Measurements from ENCODE around the gene CNTNAP2. TPM values are rescaled to one million over a fixed set of nuclear protein-coding genes. Genes with fewer than 3 reads are reported as not detected.

Gene CNTNAP2
- total RNA-seq, 4 donors from 2014 or later: 0.42 to 0.71 TPM; not detected in 2

DNA sequence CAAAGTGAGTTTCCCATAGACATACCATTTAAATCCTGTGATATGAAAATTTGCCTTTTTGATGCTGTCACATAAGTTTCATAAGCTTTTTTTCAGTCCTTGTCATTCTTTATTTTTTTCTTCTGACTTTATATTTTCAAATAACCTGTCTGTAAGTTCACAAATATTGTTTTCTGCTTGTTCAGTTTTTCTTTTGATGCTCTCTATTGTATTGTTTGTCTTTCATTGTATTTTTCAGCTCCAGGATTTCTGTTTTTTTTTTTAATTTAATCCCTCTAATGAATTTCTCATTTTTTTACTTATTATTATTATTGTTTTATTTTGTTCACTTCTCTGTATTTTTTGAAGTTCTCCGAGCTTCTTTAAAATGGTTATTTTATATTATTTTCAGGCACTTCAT, 623.4 kb downstream of the CNTNAP2 start:
- DNase-seq (ENCODE audit: low spot score in 2 of 2): no peak
- no peak overlapping the region for H3K4me3 ChIP-seq (ENCODE audit: low read depth, poor library complexity, severe bottlenecking)
- no peak for TF ChIP-seq POLR2A (IDR thresholded peaks at IDR 0.05)
- TF ChIP-seq, protein P1, sequence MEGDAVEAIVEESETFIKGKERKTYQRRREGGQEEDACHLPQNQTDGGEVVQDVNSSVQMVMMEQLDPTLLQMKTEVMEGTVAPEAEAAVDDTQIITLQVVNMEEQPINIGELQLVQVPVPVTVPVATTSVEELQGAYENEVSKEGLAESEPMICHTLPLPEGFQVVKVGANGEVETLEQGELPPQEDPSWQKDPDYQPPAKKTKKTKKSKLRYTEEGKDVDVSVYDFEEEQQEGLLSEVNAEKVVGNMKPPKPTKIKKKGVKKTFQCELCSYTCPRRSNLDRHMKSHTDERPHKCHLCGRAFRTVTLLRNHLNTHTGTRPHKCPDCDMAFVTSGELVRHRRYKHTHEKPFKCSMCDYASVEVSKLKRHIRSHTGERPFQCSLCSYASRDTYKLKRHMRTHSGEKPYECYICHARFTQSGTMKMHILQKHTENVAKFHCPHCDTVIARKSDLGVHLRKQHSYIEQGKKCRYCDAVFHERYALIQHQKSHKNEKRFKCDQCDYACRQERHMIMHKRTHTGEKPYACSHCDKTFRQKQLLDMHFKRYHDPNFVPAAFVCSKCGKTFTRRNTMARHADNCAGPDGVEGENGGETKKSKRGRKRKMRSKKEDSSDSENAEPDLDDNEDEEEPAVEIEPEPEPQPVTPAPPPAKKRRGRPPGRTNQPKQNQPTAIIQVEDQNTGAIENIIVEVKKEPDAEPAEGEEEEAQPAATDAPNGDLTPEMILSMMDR (IDR thresholded peaks at IDR 0.05): no peak
- 97 to 100% methylated on average over 1 of the region's 1 CpG for WGBS, 2 donors
- intact Hi-C loops (cut with DNase I; ENCODE audit: low total_unique reads): no loop called here

DNA sequence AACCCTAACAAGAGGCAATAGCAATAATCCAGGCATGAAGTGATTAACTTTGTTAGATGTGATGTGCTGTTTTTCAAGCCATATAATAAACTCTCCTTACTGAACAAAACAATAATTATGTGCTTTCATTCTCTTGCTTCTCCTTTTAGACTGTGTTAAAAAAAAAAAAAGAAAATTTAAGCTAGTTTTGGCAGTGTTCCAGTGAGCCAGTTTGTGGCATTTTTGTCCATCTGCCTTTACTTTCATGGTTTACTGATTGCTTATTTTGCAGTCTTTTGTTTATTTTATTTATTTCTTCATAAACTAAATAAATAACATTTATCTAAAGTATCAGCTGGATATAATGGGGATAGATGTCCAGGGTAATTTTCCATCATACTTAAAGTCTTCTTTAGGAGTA, 625.3 kb downstream of the CNTNAP2 start:
- H3K4me3 ChIP-seq (ENCODE audit: low read depth, poor library complexity, severe bottlenecking): no peak overlapping the region
- intact Hi-C loops (cut with DNase I; ENCODE audit: low total_unique reads): no loop called here
- DNase-seq (ENCODE audit: low spot score in 2 of 2): no peak
- TF ChIP-seq, protein P1 (IDR thresholded peaks at IDR 0.05): no peak
- TF ChIP-seq POLR2A (IDR thresholded peaks at IDR 0.05): no peak

DNA sequence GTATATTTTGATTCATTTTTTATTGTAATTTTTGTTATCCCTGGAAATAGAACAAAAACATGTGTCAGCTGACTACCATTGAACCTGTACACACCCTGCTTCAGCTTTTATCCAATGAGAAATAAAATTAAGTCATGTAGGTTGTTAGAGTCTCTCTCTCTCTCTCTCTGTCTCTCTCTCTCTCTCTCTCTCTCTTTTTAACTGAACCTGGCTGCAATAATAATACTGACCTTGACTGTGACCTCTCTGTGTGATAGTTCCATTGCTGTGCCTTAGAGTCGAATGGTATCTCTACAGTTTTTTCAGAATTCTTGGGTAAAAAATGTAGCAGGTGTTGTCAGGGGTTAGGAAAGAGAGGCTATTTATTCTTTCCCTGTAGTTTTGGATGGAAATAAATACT, 637.8 kb downstream of the CNTNAP2 start:
- TF ChIP-seq POLR2A (IDR thresholded peaks at IDR 0.05): no peak
- TF ChIP-seq, protein P1 (IDR thresholded peaks at IDR 0.05): no peak
- WGBS, 2 donors: 54 to 74% methylated on average over 1 of the region's 1 CpG
- intact Hi-C loops (cut with DNase I; ENCODE audit: low total_unique reads): no loop called here
- no peak overlapping the region for H3K4me3 ChIP-seq (ENCODE audit: low read depth, poor library complexity, severe bottlenecking)
- DNase-seq (ENCODE audit: low spot score in 2 of 2): no peak

DNA sequence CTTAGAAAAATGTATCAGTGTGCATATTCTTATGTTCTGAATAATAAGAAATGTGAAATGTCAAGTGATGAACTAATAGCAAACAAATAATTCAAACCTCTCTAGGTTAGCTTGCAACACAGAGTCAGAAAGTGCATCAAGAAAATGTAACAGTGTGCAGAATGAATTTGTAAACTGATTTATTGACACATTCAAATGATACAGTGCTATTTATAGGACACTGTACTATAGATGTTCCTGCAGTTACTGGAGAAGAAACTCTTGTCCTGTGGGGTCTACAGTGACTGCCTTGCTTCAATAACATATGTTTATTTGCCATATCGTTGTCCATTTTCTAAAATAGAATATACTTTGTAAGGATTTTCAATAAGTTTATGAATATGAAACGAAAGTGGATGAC, 639.0 kb downstream of the CNTNAP2 start:
- intact Hi-C loops (cut with DNase I; ENCODE audit: low total_unique reads): no loop called here
- WGBS, 2 donors: 76 to 82% methylated on average over 2 of the region's 2 CpGs
- no peak overlapping the region for H3K4me3 ChIP-seq (ENCODE audit: low read depth, poor library complexity, severe bottlenecking)
- TF ChIP-seq, protein P1 (IDR thresholded peaks at IDR 0.05): no peak
- no peak for TF ChIP-seq POLR2A (IDR thresholded peaks at IDR 0.05)
- no peak for DNase-seq (ENCODE audit: low spot score in 2 of 2)

DNA sequence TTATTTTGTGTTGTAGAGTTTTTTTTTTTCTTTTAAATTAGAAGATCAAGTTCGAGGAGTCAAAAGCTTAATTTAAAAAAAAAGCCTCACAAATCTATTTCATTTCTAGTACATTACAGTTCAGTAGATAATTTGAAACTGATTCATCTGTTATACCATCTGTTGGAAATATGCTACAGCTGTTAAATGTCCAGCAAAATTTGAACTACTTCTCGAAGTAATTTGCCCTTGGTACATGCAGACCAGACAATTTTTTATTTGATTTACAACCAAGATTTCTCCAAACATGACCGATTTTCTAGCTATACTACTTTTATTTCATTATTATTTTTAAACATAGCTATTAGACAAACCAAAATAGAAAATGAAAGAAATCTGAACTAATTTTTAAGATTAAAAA, 647.9 kb downstream of the CNTNAP2 start:
- TF ChIP-seq POLR2A (IDR thresholded peaks at IDR 0.05): no peak
- TF ChIP-seq, protein P1 (IDR thresholded peaks at IDR 0.05): no peak
- intact Hi-C loops (cut with DNase I; ENCODE audit: low total_unique reads): no loop called here

DNA sequence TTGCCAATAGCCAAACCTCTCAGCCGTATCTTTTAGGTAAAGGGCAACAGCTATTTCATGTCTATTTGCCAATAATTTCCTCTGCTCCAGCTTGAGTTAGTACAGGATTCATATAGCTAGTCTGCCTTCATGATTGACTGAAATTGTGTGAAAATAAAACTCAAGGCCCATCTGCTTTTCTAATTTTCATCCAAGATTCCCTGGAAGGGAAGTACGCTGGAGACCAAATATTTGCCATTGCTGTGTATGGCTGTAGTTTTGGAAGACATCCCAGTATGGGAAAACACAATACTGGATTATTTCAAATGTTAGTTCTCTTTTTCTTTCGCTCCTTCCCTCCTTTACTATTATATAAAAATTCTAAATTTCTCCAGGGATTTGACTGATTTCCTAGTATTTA, 652.4 kb downstream of the CNTNAP2 start:
- 72 to 81% methylated on average over 3 of the region's 3 CpGs for WGBS, 2 donors
- no peak for DNase-seq (ENCODE audit: low spot score in 2 of 2)
- intact Hi-C loops (cut with DNase I; ENCODE audit: low total_unique reads): loop anchor here (5.0 kb wide), 1 partner anchor 1807 kb away; no protein-coding TSS in a partner anchor
- H3K4me3 ChIP-seq (ENCODE audit: low read depth, poor library complexity, severe bottlenecking): no peak overlapping the region
- TF ChIP-seq, protein P1 (IDR thresholded peaks at IDR 0.05): no peak

More for the DNA sequence above, 647.9 kb downstream of the CNTNAP2 start:
- 37 to 57% methylated on average over 3 of the region's 3 CpGs for WGBS, 2 donors
- no peak for DNase-seq (ENCODE audit: low spot score in 2 of 2)
- no peak overlapping the region for H3K4me3 ChIP-seq (ENCODE audit: low read depth, poor library complexity, severe bottlenecking)

Measured in lower leg skin (tissue), 4 donors.